AG09319 (cell line): ENCODE data around the gene MAT1A.
A peak's percentile ranks its signal among the peaks of the same experiment; 100 is the strongest.
"Not testable (repeated sequence)": the region's sequence is repeated elsewhere in the genome, so short reads cannot be mapped to it uniquely, and the experiment has no call there.

Experiments used
- DNase-seq: peaks from one replicate; pipeline ENCODE4 v3.0.0-alpha.2; 2010; ENCODE audit warnings: low read depth; ENCODE audit errors: extremely low read depth
- CTCF ChIP-seq: IDR thresholded peaks from 2 replicates; pipeline ENCODE4 v1.5.1; 2011; ENCODE audit warnings: low read depth, mild to moderate bottlenecking, inconsistent platforms, low read length, moderate library complexity

The MAT1A gene

GRCh38 chr10:80264081-80265056, 25.1 kb downstream of the MAT1A start:
- no peak for TF ChIP-seq CTCF
- DNase-seq, result no peak

- TF ChIP-seq CTCF, result no peak
- DNase-seq, result no peak
Measured at GRCh38 chr10:80261316-80262030, 28.0 kb downstream of the MAT1A start.

GRCh38 chr10:80260295-80261243, 28.9 kb downstream of the MAT1A start:
- TF ChIP-seq CTCF, result peak; percentile 85
- DNase-seq, result no peak

- no peak for TF ChIP-seq CTCF
- no peak for DNase-seq
Measured at GRCh38 chr10:80259405-80259871, 30.0 kb downstream of the MAT1A start.

- DNase-seq, result not testable (repeated sequence)
Measured at GRCh38 chr10:80256798-80257197, 32.7 kb downstream of the MAT1A start.

GRCh38 chr10:80254726-80255125, 34.7 kb downstream of the MAT1A start:
- not testable (repeated sequence) for DNase-seq

- not testable (repeated sequence) for DNase-seq
Measured at GRCh38 chr10:80253963-80254271, 35.5 kb downstream of the MAT1A start.

GRCh38 chr10:80253266-80253962, 36.0 kb downstream of the MAT1A start:
- TF ChIP-seq CTCF, result no peak
- no peak for DNase-seq
